Measurements from ENCODE around the gene ZNF736. TPM values are rescaled to one million over a fixed set of nuclear protein-coding genes. Genes with fewer than 3 reads are reported as not detected.
"Not testable (repeated sequence)": the region's sequence is repeated elsewhere in the genome, so short reads cannot be mapped to it uniquely, and the experiment has no call there.

The ZNF736 gene
- total and polyA plus RNA-seq, 2 donors, result 8.0 to 11.6 TPM

DNA sequence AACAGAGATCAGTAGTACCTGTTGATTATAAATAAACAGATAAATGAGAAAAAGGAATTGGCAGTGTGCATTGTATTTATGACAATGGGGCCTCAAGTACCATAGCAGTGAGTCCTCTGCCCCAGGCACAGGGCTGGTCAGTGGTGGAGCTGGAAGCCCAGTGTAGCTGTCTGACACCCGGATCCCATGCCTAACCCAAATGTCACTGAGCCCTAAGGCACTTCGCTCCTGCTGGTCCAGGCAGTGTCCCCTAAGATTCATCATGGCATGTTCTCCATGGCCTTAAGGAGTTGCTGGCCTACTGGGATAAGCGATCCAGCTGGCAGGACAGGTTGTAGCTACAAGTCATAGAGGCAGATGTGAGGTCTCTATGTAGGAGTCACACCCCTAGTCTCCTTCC, 3.3 kb upstream of the ZNF736 start:
- H3K4me1 ChIP-seq (ENCODE audit: control insufficient read depth in 2 of 2, insufficient read depth in 2 of 2, low read length in 2 of 2), result peaks cover 13 to 30% of the 10 kb centered on the region in 2 donors
- no peaks in the 10 kb centered on the region for H3K9me3 ChIP-seq (ENCODE audit: control insufficient read depth in 2 of 2, insufficient read depth in 1 of 2, low read length in 1 of 2)
- no peaks in the 10 kb centered on the region for H3K27me3 ChIP-seq (ENCODE audit: control insufficient read depth in 2 of 2, insufficient read depth in 1 of 2, low read length in 1 of 2)
- H3K36me3 ChIP-seq (ENCODE audit: control insufficient read depth in 2 of 2, insufficient read depth in 2 of 2, low read length in 1 of 2), result no peaks in the 10 kb centered on the region
- H3K4me3 ChIP-seq (ENCODE audit: low read length in 2 of 2), result no peak overlapping the region
- 98% methylated on average over 3 of the region's 3 CpGs for WGBS
- no peak for DNase-seq (ENCODE audit: low read depth in 6 of 9, low spot score in 9 of 9)
- no peak overlapping the region for H3K27ac ChIP-seq (ENCODE audit: low read depth in 1 of 2, low read length in 1 of 2)

DNA sequence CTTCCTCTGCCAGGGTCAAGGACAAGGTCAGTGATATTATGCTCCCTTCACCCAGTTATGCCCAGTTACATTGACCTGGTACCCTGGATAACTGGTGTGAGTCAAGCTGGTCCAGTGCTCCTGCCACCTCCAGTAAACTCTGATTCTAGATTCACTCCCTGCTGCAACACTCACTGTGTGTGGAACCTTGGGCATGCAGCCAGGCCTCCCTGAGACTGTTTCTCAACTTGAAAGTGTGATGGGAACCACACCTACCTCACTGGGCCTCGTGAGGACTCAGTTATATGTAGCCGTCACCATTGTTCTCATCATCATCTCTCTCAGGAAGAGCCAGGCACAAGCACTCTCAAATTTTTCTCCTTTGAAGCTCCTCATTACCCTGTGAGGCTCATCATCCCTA, 935 bp upstream of the ZNF736 start:
- Histone ChIP-seq H3K4me3 (ENCODE audit: low read length in 2 of 2) (no peak overlapping the region), H3K36me3 (ENCODE audit: control insufficient read depth in 2 of 2, insufficient read depth in 2 of 2, low read length in 1 of 2) (peaks cover 0 to 3% of the 10 kb centered on the region in 2 donors), H3K4me1 (ENCODE audit: control insufficient read depth in 2 of 2, insufficient read depth in 2 of 2, low read length in 2 of 2) (peaks cover 12 to 21% of the 10 kb centered on the region in 2 donors), H3K27me3 (ENCODE audit: control insufficient read depth in 2 of 2, insufficient read depth in 1 of 2, low read length in 1 of 2) (no peaks in the 10 kb centered on the region), H3K27ac (ENCODE audit: low read depth in 1 of 2, low read length in 1 of 2) (peak overlapping the region; percentile 58 to 89), H3K9me3 (ENCODE audit: control insufficient read depth in 2 of 2, insufficient read depth in 1 of 2, low read length in 1 of 2) (no peaks in the 10 kb centered on the region)
- no peak for DNase-seq (ENCODE audit: low read depth in 6 of 9, low spot score in 9 of 9)
- WGBS, result 72% methylated on average over 2 of the region's 2 CpGs

DNA sequence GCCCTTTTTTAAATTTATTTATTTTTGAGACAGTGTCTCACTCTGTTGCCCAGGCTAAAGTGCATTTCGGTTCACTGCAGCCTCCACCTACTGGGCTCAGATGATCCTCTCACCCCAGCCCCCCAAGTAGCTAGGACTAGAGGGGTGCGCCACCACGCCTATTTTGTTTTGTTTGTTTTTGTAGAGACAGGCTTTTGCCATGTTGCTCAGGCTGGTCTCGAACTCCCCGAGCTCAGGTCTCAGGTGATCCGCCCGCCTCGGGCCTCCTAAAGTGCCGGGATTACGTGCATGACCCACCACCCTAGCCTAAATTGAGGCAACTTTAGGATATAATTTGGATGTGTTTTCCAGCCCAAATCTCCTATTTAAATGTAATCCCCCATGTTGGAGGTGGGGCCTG, 805 bp downstream of the ZNF736 start:
- 33% methylated on average over 10 of the region's 10 CpGs for WGBS
- Histone ChIP-seq H3K27me3 (ENCODE audit: control insufficient read depth in 2 of 2, insufficient read depth in 1 of 2, low read length in 1 of 2) (no peaks in the 10 kb centered on the region), H3K27ac (ENCODE audit: low read depth in 1 of 2, low read length in 1 of 2) (peak overlapping the region in 1 of 2 donors; percentile 89), H3K4me1 (ENCODE audit: control insufficient read depth in 2 of 2, insufficient read depth in 2 of 2, low read length in 2 of 2) (peaks cover 12 to 18% of the 10 kb centered on the region in 2 donors), H3K36me3 (ENCODE audit: control insufficient read depth in 2 of 2, insufficient read depth in 2 of 2, low read length in 1 of 2) (peaks cover 0 to 3% of the 10 kb centered on the region in 2 donors), H3K9me3 (ENCODE audit: control insufficient read depth in 2 of 2, insufficient read depth in 1 of 2, low read length in 1 of 2) (peaks cover 0 to 3% of the 10 kb centered on the region in 2 donors), H3K4me3 (ENCODE audit: low read length in 2 of 2) (peak overlapping the region; percentile 85 to 94)
- peak in 1 of 9 donors; percentile 8 for DNase-seq (ENCODE audit: low read depth in 6 of 9, low spot score in 9 of 9)

DNA sequence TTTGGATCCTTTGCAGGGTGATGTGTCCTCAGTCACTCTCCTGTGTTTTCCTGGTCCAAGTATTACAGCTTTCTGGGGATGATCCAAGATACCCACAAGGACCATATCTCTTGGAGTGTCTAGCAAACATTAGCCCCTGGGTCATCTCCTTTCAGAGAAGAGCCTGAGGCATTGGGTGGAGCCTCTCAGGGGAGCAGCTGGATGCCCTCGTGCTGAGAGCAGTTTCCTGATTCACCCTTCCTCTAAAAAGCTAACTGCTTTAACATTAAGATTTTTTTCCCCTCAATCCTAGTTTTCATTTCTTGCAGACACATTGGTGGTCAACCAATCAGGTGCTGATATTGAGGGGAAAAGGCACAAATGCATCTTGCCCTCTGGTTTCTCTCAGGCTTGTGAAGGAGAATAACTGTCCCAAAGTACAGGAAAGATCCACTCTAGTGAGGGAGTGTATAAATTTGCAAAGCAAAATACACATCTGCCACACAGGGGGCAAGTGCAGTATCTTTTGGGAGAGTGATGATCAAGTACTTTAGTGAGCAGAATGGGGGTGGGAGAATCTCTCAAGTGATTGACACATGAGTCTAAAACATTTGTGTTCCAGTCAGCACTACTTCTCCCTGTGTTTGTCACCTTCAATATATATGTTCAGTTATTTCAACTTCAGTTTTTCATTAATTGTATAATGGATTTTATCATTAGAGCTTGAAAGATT, 2.4 kb downstream of the ZNF736 start:
- not testable (repeated sequence) for DNase-seq (ENCODE audit: low read depth in 6 of 9, low spot score in 9 of 9); H3K36me3 ChIP-seq (ENCODE audit: control insufficient read depth in 2 of 2, insufficient read depth in 2 of 2, low read length in 1 of 2); H3K9me3 ChIP-seq (ENCODE audit: control insufficient read depth in 2 of 2, insufficient read depth in 1 of 2, low read length in 1 of 2); H3K4me3 ChIP-seq (ENCODE audit: low read length in 2 of 2); H3K27me3 ChIP-seq (ENCODE audit: control insufficient read depth in 2 of 2, insufficient read depth in 1 of 2, low read length in 1 of 2); H3K27ac ChIP-seq (ENCODE audit: low read depth in 1 of 2, low read length in 1 of 2)
- peaks cover 14 to 18% of the 10 kb centered on the region in 2 donors for H3K4me1 ChIP-seq (ENCODE audit: control insufficient read depth in 2 of 2, insufficient read depth in 2 of 2, low read length in 2 of 2)
- WGBS, result 69% methylated on average over 1 of the region's 1 CpG

DNA sequence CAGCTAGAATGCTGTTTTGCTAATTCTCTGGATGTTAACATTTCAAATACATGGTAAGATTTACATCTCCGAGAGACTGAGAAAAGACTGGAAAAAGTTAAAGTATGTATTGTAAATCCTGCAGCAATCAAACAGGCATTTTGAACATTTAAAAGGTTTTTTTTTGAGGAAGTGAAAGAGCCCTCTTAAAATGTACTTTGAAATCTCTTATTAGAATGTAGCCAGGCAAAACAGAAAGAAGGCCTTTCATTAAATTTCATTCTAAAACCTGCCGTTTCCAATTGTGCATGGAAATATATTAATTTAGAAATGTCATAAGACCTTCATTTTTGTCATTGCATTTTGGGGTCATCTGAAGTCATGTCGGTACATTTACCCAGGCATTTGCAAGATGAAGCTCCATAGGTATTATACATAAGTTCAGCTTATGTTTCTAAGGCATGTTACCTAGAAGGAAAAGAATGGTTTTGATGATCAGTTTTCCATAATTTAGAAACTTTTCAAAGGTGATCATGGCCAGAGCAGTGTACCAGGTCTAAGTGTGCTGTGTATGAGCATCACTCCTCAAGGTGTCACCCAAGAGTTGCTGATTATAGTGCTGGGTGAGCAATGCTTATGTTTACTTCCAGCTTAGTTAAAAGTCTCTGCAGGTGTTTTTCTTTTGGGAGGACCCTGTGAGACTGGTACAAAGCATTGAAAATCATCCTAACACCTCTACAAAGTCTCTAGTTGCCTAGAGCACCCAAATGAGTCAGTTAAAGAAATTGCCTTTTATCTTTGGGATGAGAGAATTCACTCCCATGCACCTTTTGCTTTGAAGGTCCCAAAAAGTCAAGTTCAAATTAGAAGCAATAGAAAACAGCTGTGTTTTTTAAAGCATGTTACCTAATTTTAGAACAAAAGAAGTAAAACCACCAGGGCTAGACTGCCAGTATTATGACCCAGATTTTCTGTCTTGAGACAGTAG, 7.1 kb downstream of the ZNF736 start:
- Histone ChIP-seq H3K9me3 (ENCODE audit: control insufficient read depth in 2 of 2, insufficient read depth in 1 of 2, low read length in 1 of 2) (peaks cover 1 to 10% of the 10 kb centered on the region in 2 donors), H3K4me1 (ENCODE audit: control insufficient read depth in 2 of 2, insufficient read depth in 2 of 2, low read length in 2 of 2) (peaks cover 0 to 4% of the 10 kb centered on the region in 2 donors), H3K36me3 (ENCODE audit: control insufficient read depth in 2 of 2, insufficient read depth in 2 of 2, low read length in 1 of 2) (peaks cover 0 to 5% of the 10 kb centered on the region in 2 donors), H3K4me3 (ENCODE audit: low read length in 2 of 2) (no peak overlapping the region), H3K27ac (ENCODE audit: low read depth in 1 of 2, low read length in 1 of 2) (no peak overlapping the region), H3K27me3 (ENCODE audit: control insufficient read depth in 2 of 2, insufficient read depth in 1 of 2, low read length in 1 of 2) (no peaks in the 10 kb centered on the region)
- DNase-seq (ENCODE audit: low read depth in 6 of 9, low spot score in 9 of 9), result peak in 5 of 9 donors; percentile 37 to 64 (median 48)
- WGBS, result 94% methylated on average over 3 of the region's 3 CpGs

DNA sequence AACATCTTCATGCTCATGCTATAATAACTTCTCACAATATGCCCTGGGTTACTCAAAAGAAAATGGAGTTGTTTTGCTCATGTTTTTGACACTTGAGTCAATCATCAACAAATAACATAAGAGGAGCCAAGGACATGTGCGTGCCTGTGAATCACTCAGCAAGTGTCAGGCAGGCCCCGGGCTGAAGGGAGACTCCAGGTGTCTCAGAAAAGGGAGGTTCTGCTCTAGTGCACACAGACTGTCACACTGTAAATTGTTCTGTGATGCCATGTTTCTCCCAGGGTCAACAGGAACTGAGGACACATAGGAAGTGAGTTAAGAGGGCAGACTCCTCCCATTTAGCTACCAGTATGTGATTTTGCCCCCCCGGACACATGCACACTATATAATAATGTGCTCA, 10.4 kb downstream of the ZNF736 start:
- peaks cover 1 to 14% of the 10 kb centered on the region in 2 donors for H3K9me3 ChIP-seq (ENCODE audit: control insufficient read depth in 2 of 2, insufficient read depth in 1 of 2, low read length in 1 of 2)
- not testable (repeated sequence) for H3K4me3 ChIP-seq (ENCODE audit: low read length in 2 of 2); H3K27ac ChIP-seq (ENCODE audit: low read depth in 1 of 2, low read length in 1 of 2); H3K36me3 ChIP-seq (ENCODE audit: control insufficient read depth in 2 of 2, insufficient read depth in 2 of 2, low read length in 1 of 2); H3K27me3 ChIP-seq (ENCODE audit: control insufficient read depth in 2 of 2, insufficient read depth in 1 of 2, low read length in 1 of 2); H3K4me1 ChIP-seq (ENCODE audit: control insufficient read depth in 2 of 2, insufficient read depth in 2 of 2, low read length in 2 of 2); DNase-seq (ENCODE audit: low read depth in 6 of 9, low spot score in 9 of 9)
- 98% methylated on average over 3 of the region's 3 CpGs for WGBS

DNA sequence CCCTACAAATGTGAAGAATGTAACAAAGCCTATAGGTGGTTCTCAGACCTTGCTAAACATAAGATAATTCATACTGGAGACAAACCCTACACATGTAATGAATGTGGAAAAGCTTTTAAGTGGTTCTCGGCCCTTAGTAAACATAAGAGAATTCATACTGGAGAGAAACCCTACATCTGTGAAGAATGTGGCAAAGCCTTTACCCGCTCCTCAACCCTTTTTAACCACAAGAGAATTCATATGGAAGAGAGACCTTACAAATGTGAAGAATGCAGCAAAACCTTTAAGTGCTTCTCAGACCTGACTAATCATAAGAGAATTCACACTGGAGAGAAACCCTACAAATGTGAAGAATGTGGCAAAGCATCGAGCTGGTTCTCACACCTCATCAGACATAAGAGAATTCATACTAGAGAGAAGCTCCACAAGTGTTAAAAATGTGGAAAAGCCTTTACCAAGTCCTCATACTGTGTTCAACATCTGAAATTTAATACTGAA, 35.0 kb downstream of the ZNF736 start:
- not testable (repeated sequence) for H3K27me3 ChIP-seq (ENCODE audit: control insufficient read depth in 2 of 2, insufficient read depth in 1 of 2, low read length in 1 of 2); H3K36me3 ChIP-seq (ENCODE audit: control insufficient read depth in 2 of 2, insufficient read depth in 2 of 2, low read length in 1 of 2); H3K27ac ChIP-seq (ENCODE audit: low read depth in 1 of 2, low read length in 1 of 2); H3K4me1 ChIP-seq (ENCODE audit: control insufficient read depth in 2 of 2, insufficient read depth in 2 of 2, low read length in 2 of 2); DNase-seq (ENCODE audit: low read depth in 6 of 9, low spot score in 9 of 9); H3K4me3 ChIP-seq (ENCODE audit: low read length in 2 of 2)
- 97% methylated on average over 3 of the region's 3 CpGs for WGBS
- peaks cover 21 to 43% of the 10 kb centered on the region in 2 donors for H3K9me3 ChIP-seq (ENCODE audit: control insufficient read depth in 2 of 2, insufficient read depth in 1 of 2, low read length in 1 of 2)

DNA sequence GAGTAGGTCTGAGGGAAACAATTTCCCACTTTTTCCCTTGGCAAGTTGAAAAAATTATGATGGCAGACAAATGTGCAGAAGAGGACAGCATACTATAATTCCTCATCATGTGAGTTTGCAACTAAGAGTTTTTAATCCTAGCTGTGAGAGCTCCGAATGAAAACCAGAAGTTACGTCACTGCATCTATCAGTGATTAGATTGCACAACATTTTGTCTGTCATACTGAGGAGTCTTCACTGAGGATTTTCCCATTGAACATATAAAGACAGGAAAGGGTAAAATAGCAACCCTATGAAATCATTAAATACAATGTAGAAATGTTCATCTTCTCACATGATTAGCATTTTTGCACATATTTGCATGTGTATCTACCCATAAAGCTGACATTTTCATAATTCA, 45.8 kb downstream of the ZNF736 start:
- Histone ChIP-seq H3K27ac (ENCODE audit: low read depth in 1 of 2, low read length in 1 of 2) (no peak overlapping the region), H3K4me1 (ENCODE audit: control insufficient read depth in 2 of 2, insufficient read depth in 2 of 2, low read length in 2 of 2) (no peaks in the 10 kb centered on the region), H3K4me3 (ENCODE audit: low read length in 2 of 2) (no peak overlapping the region), H3K27me3 (ENCODE audit: control insufficient read depth in 2 of 2, insufficient read depth in 1 of 2, low read length in 1 of 2) (no peaks in the 10 kb centered on the region), H3K9me3 (ENCODE audit: control insufficient read depth in 2 of 2, insufficient read depth in 1 of 2, low read length in 1 of 2) (peaks cover 2 to 29% of the 10 kb centered on the region in 2 donors), H3K36me3 (ENCODE audit: control insufficient read depth in 2 of 2, insufficient read depth in 2 of 2, low read length in 1 of 2) (no peaks in the 10 kb centered on the region)
- no peak for DNase-seq (ENCODE audit: low read depth in 6 of 9, low spot score in 9 of 9)
- 98% methylated on average over 2 of the region's 2 CpGs for WGBS

DNA sequence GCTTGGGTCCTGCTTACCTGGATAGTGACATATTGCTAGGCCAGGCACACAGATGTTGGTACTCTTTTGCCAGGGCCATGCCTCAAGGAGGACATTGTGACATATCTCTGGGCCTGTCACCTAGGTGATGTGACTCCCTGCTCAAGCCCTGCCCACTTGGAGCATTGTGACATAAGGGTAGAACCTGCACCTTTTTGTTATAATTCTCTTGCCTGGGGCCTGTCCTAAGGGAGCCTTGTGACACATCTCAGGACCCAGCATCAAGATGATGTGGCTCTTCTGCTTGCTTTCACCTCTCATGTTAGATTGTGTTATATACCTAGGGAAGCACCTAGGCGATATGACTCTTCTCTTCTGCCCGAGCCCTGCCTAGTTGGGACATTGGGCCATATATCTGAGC, 57.4 kb downstream of the ZNF736 start:
- Histone ChIP-seq H3K27ac (ENCODE audit: low read depth in 1 of 2, low read length in 1 of 2) (no peak overlapping the region), H3K9me3 (ENCODE audit: control insufficient read depth in 2 of 2, insufficient read depth in 1 of 2, low read length in 1 of 2) (peaks cover 2 to 21% of the 10 kb centered on the region in 2 donors), H3K4me1 (ENCODE audit: control insufficient read depth in 2 of 2, insufficient read depth in 2 of 2, low read length in 2 of 2) (no peaks in the 10 kb centered on the region), H3K27me3 (ENCODE audit: control insufficient read depth in 2 of 2, insufficient read depth in 1 of 2, low read length in 1 of 2) (no peaks in the 10 kb centered on the region), H3K4me3 (ENCODE audit: low read length in 2 of 2) (no peak overlapping the region), H3K36me3 (ENCODE audit: control insufficient read depth in 2 of 2, insufficient read depth in 2 of 2, low read length in 1 of 2) (no peaks in the 10 kb centered on the region)
- DNase-seq (ENCODE audit: low read depth in 6 of 9, low spot score in 9 of 9), result no peak
- 98% methylated on average over 2 of the region's 2 CpGs for WGBS

Data from thymus (tissue), 11 donors.